HCEC 1CT (cell line): ENCODE data around the gene C17orf50.

Experiments used
- DNase-seq: peaks from one replicate; pipeline ENCODE4 v3.0.0-alpha.2; 2017

C17orf50 gene

GRCh38 chr17:35735036-35735805 is 25.5 kb upstream of the C17orf50 start:
- no peak for DNase-seq

GRCh38 chr17:35736236-35736635 is 24.5 kb upstream of the C17orf50 start:
- DNase-seq: no peak

- DNase-seq: no peak
These were observed 22.1 kb upstream of the C17orf50 start for GRCh38 chr17:35738519-35739133.

- DNase-seq: no peak
These were observed 20.5 kb upstream of the C17orf50 start for GRCh38 chr17:35740216-35740615.

- DNase-seq: no peak
These were observed 19.4 kb upstream of the C17orf50 start for GRCh38 chr17:35740997-35741931.

GRCh38 chr17:35742496-35742895 is 18.2 kb upstream of the C17orf50 start:
- DNase-seq: no peak

- DNase-seq: no peak
These were observed 17.7 kb upstream of the C17orf50 start for GRCh38 chr17:35742896-35743477.

GRCh38 chr17:35743626-35744328 is 16.9 kb upstream of the C17orf50 start:
- no peak for DNase-seq

- DNase-seq: no peak
These were observed 15.9 kb upstream of the C17orf50 start for GRCh38 chr17:35744830-35745229.

- no peak for DNase-seq
These were observed 15.4 kb upstream of the C17orf50 start for GRCh38 chr17:35745246-35745645.

GRCh38 chr17:35745749-35746320 is 14.9 kb upstream of the C17orf50 start:
- DNase-seq: no peak

- DNase-seq: peak; percentile 65
These were observed 13.1 kb upstream of the C17orf50 start for GRCh38 chr17:35747540-35748017.

GRCh38 chr17:35748341-35748841 is 12.3 kb upstream of the C17orf50 start:
- DNase-seq: no peak

- no peak for DNase-seq
These were observed 11.7 kb upstream of the C17orf50 start for GRCh38 chr17:35748979-35749378.

GRCh38 chr17:35749560-35750412 is 10.9 kb upstream of the C17orf50 start:
- DNase-seq: no peak

GRCh38 chr17:35750526-35751395 is 9.9 kb upstream of the C17orf50 start:
- DNase-seq: no peak

- DNase-seq: peak; percentile 27
These were observed 9.1 kb upstream of the C17orf50 start for GRCh38 chr17:35751541-35751940.

- no peak for DNase-seq
These were observed 8.2 kb upstream of the C17orf50 start for GRCh38 chr17:35752471-35752870.

GRCh38 chr17:35752945-35753764 is 7.5 kb upstream of the C17orf50 start, which contains the start of gene GAS2L2:
GAS2L2 (minus strand) TSS chr17:35753239; CDS start chr17:35752850, 389 bp downstream.
- no peak for DNase-seq
